GM18858 (cell line): ENCODE results near the gene SLC1A3.

Experiments used
- ATAC-seq: cut with Tn5 transposase; IDR thresholded peaks from one replicate; pipeline ENCODE4 v1.9.1; 2021; ENCODE audit not compliant: unreplicated experiment

The SLC1A3 gene

GRCh38 chr5:36599986-36600779 is 6.2 kb upstream of the SLC1A3 start:
- ATAC-seq, result no peak

DNA sequence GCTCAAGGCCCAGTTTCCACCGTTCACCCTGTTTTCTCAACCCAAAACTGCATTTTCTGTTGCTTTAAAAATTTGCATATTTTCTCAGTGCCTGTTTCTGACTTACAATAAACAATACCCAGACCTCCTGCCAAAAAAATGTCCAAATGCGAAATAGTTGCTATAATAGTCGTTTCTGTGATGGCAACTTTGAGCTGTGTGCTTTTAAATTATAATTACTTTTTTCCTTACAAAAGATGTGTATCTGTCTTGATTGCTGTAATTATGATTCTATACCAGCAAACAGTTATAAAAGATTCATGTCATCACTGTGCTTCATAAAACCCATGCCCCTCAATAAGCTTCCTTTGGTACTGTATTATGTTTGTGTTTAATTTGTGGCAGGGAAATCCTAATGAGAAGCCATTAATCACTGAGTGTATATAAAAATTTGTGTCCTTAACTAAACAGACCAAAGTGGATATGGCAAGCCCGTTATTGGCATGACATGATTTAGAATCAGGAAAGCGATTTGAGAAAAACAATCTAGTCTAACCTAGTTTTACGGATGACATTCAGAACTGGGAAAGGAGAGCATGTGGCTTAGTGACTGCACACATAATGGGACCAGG is 5.4 kb upstream of the SLC1A3 start:
- no peak for ATAC-seq

- no peak for ATAC-seq
These were observed 3.6 kb upstream of the SLC1A3 start for GRCh38 chr5:36602704-36603321.

DNA sequence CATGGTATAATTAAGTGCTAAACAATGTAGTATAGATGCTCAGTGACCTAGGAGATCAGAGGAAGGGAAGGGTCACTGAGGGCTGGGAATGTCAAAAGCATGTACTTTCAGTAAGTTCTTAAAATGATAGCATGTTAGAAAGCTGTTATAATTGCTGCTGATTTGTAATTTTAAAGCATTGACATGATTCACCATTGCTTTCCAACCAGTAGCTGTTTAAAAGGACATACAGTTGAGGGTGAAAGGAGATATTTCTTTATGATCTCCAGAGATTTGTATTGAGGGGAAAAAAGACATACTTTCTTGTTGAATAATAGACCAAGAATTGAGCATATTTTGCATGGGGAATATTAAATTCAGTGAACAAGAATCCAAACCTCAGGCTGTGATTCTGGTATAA is 1.2 kb upstream of the SLC1A3 start:
- no peak for ATAC-seq

DNA sequence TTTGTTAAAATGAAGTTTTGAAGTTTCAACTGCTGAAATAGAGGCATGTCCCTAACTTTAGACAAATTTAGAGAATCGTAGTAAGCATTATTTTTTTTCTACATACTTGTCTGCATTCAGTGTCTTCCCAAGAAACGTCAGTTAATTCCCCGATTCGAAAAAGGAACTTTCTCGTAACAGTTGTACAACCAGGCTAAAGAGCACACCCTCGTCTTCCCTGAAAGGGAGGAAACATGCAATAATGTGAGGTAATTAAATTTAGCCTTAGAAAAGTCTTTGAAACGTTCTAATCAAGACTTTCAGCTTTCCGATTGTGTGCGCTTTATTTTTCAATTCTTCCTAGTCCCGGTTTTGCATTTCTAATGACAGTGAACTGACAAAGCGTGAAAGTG is 374 bp upstream of the SLC1A3 start:
- ATAC-seq, result no peak

DNA sequence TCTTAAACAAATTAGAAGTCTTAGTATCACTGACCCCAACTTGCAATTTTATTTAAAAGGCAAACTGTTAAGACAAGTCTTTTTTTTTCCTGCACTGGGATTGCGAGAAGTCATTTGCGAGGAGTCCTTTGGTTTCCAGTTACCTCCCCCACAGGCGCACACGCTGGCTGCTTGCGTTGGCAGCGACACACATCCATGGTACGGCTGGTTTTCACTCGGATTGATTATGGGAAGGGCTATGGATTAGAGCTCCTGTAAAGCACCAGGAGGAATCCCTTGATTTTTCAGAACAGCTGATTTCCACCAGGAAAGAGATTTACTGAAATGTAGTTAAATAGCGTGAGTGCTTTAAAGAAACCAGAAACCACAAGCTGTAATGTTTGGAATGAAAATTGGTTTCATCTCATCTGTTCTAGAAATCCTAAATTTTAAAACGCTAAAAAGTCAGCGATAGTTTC is 737 bp downstream of the SLC1A3 start:
- no peak for ATAC-seq

DNA sequence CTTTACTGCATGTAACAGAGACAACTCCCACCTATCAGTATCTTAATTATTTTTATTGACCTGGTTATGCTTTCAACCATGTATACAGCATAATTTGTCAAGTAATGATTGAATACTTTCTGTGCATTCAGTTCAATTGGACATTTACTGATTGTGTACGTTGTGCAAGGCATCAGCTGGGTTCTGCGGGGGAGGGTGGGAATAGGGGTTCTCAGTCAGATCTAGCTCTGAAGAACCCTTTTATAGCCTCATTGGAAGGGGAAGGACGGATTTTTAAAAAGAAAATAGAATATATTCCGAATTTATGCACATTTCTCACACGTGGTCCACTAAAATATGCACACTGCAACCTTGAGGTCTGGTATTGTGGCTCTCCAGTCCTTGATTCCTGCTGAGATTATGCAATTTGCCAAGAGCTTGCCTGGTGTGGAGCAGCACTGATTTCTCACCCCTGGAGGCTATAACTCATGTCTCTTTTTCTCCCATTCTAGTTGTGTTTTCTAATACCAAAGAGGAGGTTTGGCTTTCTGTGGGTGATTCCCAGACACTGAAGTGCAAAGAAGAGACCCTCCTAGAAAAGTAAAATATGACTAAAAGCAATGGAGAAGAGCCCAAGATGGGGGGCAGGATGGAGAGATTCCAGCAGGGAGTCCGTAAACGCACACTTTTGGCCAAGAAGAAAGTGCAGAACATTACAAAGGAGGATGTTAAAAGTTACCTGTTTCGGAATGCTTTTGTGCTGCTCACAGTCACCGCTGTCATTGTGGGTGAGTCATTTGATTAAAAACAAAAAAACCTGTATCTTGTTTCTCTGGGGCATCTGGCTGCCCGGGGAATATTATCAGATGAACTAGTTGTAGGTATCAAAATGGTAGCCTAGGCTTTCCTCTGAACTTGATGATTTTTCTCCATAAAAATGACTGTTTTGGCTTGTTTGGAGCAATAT is 1.7 kb downstream of the SLC1A3 start:
- ATAC-seq, result no peak

DNA sequence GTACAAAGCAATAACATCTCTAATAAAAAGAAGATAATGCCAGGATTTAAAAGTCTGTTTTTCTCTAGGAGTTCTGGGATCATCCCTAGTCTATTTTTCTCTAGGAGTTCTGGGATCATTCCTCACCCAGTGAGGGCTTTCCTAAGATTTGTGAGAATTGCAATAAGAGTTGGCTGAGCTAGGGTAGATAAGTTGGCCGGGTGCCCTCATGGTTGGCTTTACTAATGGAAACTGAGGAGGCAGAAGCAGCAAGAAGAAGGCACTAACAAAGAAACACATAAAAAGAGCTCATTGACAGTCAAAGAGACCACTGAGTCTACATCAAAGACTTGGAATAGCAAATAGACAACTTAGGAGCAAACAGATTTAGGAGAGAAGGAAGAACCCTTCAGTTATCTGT is 4.2 kb downstream of the SLC1A3 start:
- no peak for ATAC-seq

GRCh38 chr5:36611520-36612274 is 5.3 kb downstream of the SLC1A3 start:
- ATAC-seq, result no peak

DNA sequence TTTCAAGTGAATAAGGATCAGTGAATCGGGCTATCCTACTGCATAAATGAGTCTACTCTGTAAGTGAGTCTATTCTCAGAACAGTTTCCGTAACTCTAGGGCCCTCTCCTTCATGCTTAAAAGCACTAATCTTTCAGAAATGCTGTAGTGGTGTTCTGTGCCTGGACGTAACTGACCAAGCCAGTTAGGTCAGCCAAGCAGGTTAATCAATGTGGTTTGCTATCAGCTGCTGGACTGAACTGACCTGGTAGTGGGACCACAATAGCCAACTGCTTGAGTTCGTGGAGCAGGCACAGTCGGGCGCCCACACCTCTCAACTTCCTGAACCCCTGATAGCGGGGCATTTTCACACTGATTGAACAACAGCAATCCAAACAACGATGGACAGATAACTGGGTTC is 6.8 kb downstream of the SLC1A3 start:
- ATAC-seq, result no peak

GRCh38 chr5:36613771-36614656 is 7.6 kb downstream of the SLC1A3 start:
- no peak for ATAC-seq

DNA sequence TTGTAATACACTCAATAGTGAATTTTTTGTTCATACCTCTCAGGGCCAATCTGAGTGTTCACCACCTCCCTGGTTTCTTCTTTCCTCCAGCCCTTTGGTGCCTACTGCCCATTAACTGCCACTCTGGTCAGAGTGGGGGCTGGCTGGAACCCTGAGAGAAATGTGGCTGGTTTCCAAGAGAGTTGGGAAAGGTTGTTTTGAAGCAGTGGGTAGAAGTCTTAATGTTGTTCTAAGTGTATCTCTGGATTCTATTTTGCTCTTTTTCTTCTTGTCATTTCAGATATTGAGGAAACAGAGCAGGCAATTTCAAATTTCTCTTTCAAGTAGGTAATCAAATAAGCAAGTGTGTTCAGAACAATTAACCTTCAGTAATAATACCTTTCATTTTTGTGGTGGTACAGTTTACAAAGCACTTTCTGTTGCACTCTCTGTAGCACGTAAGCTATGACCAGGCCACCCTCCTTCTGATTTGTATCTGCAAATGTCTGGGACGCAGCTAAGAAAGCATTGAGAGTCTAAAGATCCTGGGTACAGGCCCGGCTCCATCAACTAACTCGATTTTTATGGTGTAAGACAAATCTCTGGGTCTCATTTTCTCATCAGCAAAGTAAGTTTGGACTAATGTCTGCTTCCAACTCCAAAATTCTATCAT is 8.4 kb downstream of the SLC1A3 start:
- no peak for ATAC-seq

DNA sequence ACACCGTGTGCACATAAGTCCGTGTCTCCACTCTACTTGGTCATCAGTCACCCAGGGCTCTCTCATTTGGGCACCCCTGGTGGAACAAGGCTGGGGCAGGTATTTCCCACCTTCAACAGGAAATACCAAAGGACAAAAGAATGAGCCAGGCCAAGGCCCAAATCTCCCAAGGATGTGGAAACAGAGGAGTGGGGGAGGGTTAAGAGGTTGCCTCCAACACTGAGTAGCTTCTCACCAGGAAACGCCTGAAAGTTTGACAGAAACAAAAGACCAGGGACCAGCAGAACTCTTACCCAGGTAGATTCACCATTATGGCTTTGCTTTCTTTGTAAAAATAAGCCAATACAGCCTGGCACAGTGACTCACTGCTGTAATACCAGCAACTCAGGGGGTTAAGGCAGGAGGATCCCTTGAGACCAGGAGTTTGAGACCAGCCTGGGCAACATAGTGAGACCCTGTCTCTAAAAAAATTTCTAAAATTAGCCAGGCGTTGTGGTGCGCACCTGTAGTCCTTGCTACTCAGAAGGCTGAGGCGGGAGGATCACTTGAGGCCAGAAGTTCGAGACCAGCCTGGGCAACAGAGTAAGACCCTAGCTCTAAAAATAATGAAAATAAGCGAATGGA is 12.7 kb downstream of the SLC1A3 start:
- ATAC-seq, result no peak

DNA sequence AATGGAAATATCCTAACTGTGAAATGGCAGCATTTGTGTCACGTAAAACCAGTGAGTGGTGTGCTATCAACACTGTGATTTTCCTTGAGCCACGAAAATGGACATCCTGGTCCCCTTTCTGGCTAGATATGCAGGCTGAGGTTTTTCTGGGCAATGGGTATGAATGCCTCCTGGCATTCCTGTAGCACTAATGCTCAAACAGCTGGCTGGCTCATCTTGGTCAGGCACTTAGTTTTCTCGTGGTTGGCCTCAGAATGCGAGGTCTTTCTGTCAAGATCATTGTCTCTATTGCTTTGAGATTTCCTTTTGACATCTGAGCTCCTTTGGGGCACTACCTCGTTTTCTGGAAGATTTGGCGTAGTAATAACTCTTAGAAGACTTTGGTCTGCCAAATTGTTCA is 15.6 kb downstream of the SLC1A3 start:
- no peak for ATAC-seq

GRCh38 chr5:36623832-36624231 is 17.4 kb downstream of the SLC1A3 start:
- no peak for ATAC-seq

DNA sequence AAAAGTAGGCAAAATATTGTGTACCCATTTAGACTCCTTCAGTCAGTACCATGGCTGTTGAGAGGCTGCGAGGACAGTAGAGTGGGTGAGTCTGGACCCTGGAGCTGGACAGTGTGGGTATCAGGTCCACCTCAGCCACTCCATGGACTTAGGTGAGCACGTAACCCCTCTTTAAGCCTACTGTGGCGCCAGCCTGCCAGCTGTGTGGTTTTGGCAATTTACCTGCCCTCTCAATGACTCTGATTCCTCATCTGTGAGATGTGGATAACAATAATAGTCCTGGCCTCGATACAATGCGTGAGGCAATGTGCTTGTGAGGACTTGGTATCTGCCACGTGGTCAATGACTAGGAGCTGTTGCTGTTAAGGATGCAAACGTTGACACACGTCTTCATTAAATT is 17.9 kb downstream of the SLC1A3 start:
- ATAC-seq, result no peak

DNA sequence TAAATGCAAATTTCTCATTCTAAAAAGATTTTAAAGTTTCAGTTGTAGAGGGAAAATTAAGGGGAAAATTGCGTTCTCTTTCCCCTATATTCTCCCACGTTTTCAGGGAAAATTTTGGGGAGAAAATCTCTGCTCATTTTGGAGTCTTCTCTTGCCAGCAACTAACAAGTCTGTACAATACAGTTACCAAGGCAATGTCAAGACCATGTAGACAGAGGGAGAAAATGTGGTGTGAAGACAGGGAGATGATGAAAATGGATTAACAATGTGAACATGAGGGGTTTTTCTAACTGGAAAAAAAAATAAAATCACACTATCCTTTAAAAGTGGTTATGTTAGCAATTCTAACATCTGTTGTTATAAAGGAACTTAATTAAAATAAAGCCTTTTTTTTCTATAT is 22.3 kb downstream of the SLC1A3 start:
- ATAC-seq, result no peak

GRCh38 chr5:36629729-36630128 is 23.3 kb downstream of the SLC1A3 start:
- no peak for ATAC-seq
